ENCODE data around the gene COIL. TPM values are rescaled to one million over a fixed set of nuclear protein-coding genes. Genes with fewer than 3 reads are reported as not detected.

COIL gene
- total RNA-seq, 3 donors from 2014 or later: 8.8 to 23.0 (median 16.7) TPM

DNA sequence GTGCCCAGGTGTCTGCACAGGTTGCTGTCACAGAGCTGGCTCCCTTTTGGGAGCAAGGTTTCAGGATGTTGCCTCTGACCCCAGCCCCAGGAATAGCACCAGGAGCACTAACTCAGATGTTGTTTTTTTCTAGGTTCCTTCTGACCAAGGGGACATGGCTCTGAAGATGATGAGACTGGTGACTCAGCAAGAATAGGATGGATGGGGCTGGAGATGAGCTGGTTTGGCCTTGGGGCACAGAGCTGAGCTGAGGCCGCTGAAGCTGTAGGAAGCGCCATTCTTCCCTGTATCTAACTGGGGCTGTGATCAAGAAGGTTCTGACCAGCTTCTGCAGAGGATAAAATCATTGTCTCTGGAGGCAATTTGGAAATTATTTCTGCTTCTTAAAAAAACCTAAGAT lies 45.2 kb upstream of the COIL start:
- H3K27me3 ChIP-seq: no peaks in the 10 kb centered on the region
- H3K36me3 ChIP-seq: no peaks in the 10 kb centered on the region
- no peak for TF ChIP-seq POLR2A (IDR thresholded peaks at IDR 0.05)
- TF ChIP-seq CTCF (IDR thresholded peaks at IDR 0.05): no peak
- no peak for TF ChIP-seq POLR2AphosphoS5 (IDR thresholded peaks at IDR 0.05)
- no peak overlapping the region for H3K27ac ChIP-seq
- H3K4me3 ChIP-seq: no peak overlapping the region
- H3K4me1 ChIP-seq: no peaks in the 10 kb centered on the region
- intact Hi-C loops (cut with DNase I; ENCODE audit: low total_unique reads): no loop called here
- no peaks in the 10 kb centered on the region for H3K9me3 ChIP-seq
- DNase-seq (ENCODE audit: low spot score in 2 of 2): no peak

DNA sequence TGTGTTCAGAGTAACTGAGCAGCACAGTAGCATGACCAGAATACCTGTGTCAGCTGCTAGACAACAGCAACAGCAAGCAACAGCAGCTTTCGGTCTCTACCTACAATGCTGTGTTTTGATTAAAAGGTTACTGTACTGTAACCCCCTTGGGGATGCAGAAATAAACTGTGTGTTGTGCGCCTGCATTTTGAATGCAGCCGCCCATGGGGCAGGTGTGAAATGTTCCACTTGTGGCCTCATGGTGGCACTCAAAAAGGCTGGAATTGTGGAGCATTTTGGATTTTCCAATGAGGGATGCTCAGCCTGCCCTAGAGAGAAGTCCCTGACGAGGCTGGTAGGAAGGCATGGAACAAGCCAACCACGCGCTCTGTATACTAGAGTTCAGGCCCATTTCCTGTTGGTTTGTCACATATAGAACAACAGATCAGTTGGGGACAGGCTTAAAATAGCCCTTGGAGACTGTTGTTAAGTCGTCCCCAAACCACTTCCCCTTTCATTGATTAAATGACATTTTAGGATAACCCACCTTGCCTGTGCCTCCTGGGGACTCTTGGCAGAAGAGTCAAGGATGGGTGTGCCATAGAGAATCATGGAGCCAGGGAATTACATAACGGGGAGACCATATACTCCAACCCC lies 44.2 kb upstream of the COIL start:
- intact Hi-C loops (cut with DNase I; ENCODE audit: low total_unique reads): no loop called here
- TF ChIP-seq POLR2AphosphoS5 (IDR thresholded peaks at IDR 0.05) (no peak), POLR2A (IDR thresholded peaks at IDR 0.05) (no peak), CTCF (IDR thresholded peaks at IDR 0.05) (peak in 2 of 3 donors; percentile 26 to 34)

DNA sequence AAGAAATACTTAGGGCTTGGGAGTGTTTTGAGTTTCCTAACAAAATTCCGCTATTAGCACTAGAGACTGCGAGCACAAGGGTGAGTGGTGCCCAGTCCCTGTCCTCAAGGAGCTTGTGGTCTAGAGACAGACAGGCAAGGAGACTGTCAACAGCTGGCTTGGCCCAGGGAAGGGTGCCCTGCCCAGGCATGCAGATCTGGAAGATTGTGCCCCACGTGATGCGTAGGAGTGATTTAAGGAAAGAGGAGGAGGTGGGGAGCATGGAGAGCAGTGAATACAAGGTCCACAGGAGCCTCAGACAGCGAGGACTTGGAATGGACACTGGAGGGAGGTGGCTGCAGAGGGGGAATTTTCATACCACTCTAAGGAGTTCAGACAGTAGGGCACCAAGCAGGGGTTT lies 42.1 kb upstream of the COIL start:
- no peak overlapping the region for H3K4me3 ChIP-seq
- H3K4me1 ChIP-seq: no peaks in the 10 kb centered on the region
- H3K27ac ChIP-seq: no peak overlapping the region
- H3K9me3 ChIP-seq: no peaks in the 10 kb centered on the region
- TF ChIP-seq CTCF (IDR thresholded peaks at IDR 0.05): no peak
- TF ChIP-seq POLR2AphosphoS5 (IDR thresholded peaks at IDR 0.05): no peak
- TF ChIP-seq POLR2A (IDR thresholded peaks at IDR 0.05): no peak
- intact Hi-C loops (cut with DNase I; ENCODE audit: low total_unique reads): no loop called here
- H3K36me3 ChIP-seq: no peaks in the 10 kb centered on the region
- no peaks in the 10 kb centered on the region for H3K27me3 ChIP-seq
- DNase-seq (ENCODE audit: low spot score in 2 of 2): no peak

More for the DNA sequence above, 44.2 kb upstream of the COIL start:
- no peaks in the 10 kb centered on the region for H3K9me3 ChIP-seq
- H3K36me3 ChIP-seq: no peaks in the 10 kb centered on the region
- no peak overlapping the region for H3K27ac ChIP-seq
- no peak for DNase-seq (ENCODE audit: low spot score in 2 of 2)
- H3K27me3 ChIP-seq: no peaks in the 10 kb centered on the region
- no peaks in the 10 kb centered on the region for H3K4me1 ChIP-seq
- H3K4me3 ChIP-seq: no peak overlapping the region

DNA sequence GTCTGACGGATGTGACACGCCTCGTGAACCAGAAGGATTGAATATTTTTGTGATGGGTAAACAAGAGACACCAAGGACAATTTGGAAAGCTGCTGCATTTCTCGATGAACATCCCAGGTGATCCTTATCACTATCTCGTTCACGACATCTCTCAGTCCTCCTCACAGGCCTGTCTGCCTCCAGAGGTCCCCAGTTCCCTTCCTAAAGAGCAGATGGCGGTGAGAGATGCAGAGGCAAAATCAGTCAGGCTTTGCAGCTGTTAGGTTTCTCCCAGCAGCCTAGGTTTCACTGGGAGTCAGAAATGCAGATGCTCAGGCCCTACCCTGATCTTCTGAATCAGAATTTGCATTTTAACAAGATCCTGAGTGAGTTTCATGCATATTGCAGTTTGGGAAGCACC lies 40.7 kb upstream of the COIL start:
- H3K36me3 ChIP-seq: no peaks in the 10 kb centered on the region
- intact Hi-C loops (cut with DNase I; ENCODE audit: low total_unique reads): no loop called here

More for the DNA sequence above, 40.7 kb upstream of the COIL start:
- Histone ChIP-seq H3K27ac (no peak overlapping the region), H3K4me3 (no peak overlapping the region), H3K9me3 (no peaks in the 10 kb centered on the region), H3K27me3 (no peaks in the 10 kb centered on the region), H3K4me1 (no peaks in the 10 kb centered on the region)
- TF ChIP-seq CTCF (IDR thresholded peaks at IDR 0.05): no peak
- TF ChIP-seq POLR2AphosphoS5 (IDR thresholded peaks at IDR 0.05): no peak
- TF ChIP-seq POLR2A (IDR thresholded peaks at IDR 0.05): no peak
- no peak for DNase-seq (ENCODE audit: low spot score in 2 of 2)
